NCI-H146 treated with DMSO at 0.1 percent for 48 hours (cell line): ENCODE measurements around the gene LRPAP1.
"Not testable (repeated sequence)": the region's sequence is repeated elsewhere in the genome, so short reads cannot be mapped to it uniquely, and the experiment has no call there.

Experiments used
- DNase-seq: peaks from one replicate; lab custom pipeline; 2025; ENCODE audit not compliant: unreplicated experiment; lab: John Stamatoyannopoulos, UW

The LRPAP1 gene

GRCh38 chr4:3463556-3464348, 68.5 kb downstream of the LRPAP1 start:
- no peak for DNase-seq

- DNase-seq, result no peak
These were observed 69.3 kb downstream of the LRPAP1 start, which contains the start of gene DOK7 for GRCh38 chr4:3462790-3463415. Gene DOK7 (plus strand): TSS chr4:3463306. CDS start chr4:3463376, 70 bp downstream.

GRCh38 chr4:3462321-3462789, 69.9 kb downstream of the LRPAP1 start:
- no peak for DNase-seq

GRCh38 chr4:3461515-3462291, 70.5 kb downstream of the LRPAP1 start:
- DNase-seq, result no peak

GRCh38 chr4:3460926-3461325, 71.3 kb downstream of the LRPAP1 start:
- no peak for DNase-seq

GRCh38 chr4:3459156-3459555, 73.1 kb downstream of the LRPAP1 start:
- not testable (repeated sequence) for DNase-seq

- DNase-seq, result no peak
These were observed 73.9 kb downstream of the LRPAP1 start for GRCh38 chr4:3458371-3458770.

GRCh38 chr4:3455596-3455995, 76.6 kb downstream of the LRPAP1 start:
- DNase-seq, result not testable (repeated sequence)
